NCI-H1930 (cell line): ENCODE results near the gene DVL1.
A peak's percentile ranks its signal among the peaks of the same experiment; 100 is the strongest.
"Not testable (repeated sequence)": the region's sequence is repeated elsewhere in the genome, so short reads cannot be mapped to it uniquely, and the experiment has no call there.

Experiments
- DNase-seq, 2 experiments: peaks; one replicate each; lab custom pipeline; 2025; lab: John Stamatoyannopoulos, UW

The DVL1 gene

GRCh38 chr1:1349256-1350012 lies at the start of gene DVL1:
TSS of gene DVL1 (minus strand) at chr1:1349418. CDS start at chr1:1349065, 353 bp downstream.
- DNase-seq = peak; percentile 62 to 75

GRCh38 chr1:1398677-1399186 lies 49.5 kb upstream of the DVL1 start:
- DNase-seq = no peak

- DNase-seq = no peak
These were observed 48.8 kb upstream of the DVL1 start for GRCh38 chr1:1397839-1398523.

GRCh38 chr1:1395166-1395565 lies 45.9 kb upstream of the DVL1 start:
- DNase-seq = no peak

- DNase-seq = no peak
These were observed 44.9 kb upstream of the DVL1 start for GRCh38 chr1:1394116-1394515.

GRCh38 chr1:1393428-1393827 lies 44.2 kb upstream of the DVL1 start:
- no peak for DNase-seq

- no peak for DNase-seq
These were observed 43.8 kb upstream of the DVL1 start for GRCh38 chr1:1393014-1393413.

GRCh38 chr1:1391225-1391624 lies 42.0 kb upstream of the DVL1 start:
- no peak for DNase-seq

- no peak for DNase-seq
These were observed 41.5 kb upstream of the DVL1 start for GRCh38 chr1:1390675-1391074.

- DNase-seq = no peak
These were observed 38.9 kb upstream of the DVL1 start for GRCh38 chr1:1388078-1388472.

- no peak for DNase-seq
These were observed 38.2 kb upstream of the DVL1 start for GRCh38 chr1:1387098-1388077.

GRCh38 chr1:1385931-1386330 lies 36.7 kb upstream of the DVL1 start:
- no peak for DNase-seq

GRCh38 chr1:1385339-1385738 lies 36.1 kb upstream of the DVL1 start:
- DNase-seq = not testable (repeated sequence)

GRCh38 chr1:1381294-1381693 lies 32.1 kb upstream of the DVL1 start:
- DNase-seq = no peak

- DNase-seq = no peak
These were observed 31.6 kb upstream of the DVL1 start for GRCh38 chr1:1380860-1381259.

- no peak for DNase-seq
These were observed 28.5 kb upstream of the DVL1 start for GRCh38 chr1:1377540-1378205.

- DNase-seq = no peak
These were observed 27.5 kb upstream of the DVL1 start for GRCh38 chr1:1376551-1377226.

GRCh38 chr1:1374929-1375662 lies 25.9 kb upstream of the DVL1 start, which contains the start of gene AURKAIP1:
TSS of gene AURKAIP1 (minus strand) at chr1:1375207. CDS start at chr1:1374756, 451 bp downstream.
- peak; percentile 99 to 100 for DNase-seq

GRCh38 chr1:1374589-1374928 lies 25.3 kb upstream of the DVL1 start:
- DNase-seq = no peak
